ENCODE results near the gene ERC2. TPM values are rescaled to one million over a fixed set of nuclear protein-coding genes. Genes with fewer than 3 reads are reported as not detected.

ERC2 gene
- total and polyA plus RNA-seq, 2 of the 8 experiments (the other 6 are each of a cell fraction or from before 2014, with no cell fraction given) = 16.4 to 22.8 TPM

DNA sequence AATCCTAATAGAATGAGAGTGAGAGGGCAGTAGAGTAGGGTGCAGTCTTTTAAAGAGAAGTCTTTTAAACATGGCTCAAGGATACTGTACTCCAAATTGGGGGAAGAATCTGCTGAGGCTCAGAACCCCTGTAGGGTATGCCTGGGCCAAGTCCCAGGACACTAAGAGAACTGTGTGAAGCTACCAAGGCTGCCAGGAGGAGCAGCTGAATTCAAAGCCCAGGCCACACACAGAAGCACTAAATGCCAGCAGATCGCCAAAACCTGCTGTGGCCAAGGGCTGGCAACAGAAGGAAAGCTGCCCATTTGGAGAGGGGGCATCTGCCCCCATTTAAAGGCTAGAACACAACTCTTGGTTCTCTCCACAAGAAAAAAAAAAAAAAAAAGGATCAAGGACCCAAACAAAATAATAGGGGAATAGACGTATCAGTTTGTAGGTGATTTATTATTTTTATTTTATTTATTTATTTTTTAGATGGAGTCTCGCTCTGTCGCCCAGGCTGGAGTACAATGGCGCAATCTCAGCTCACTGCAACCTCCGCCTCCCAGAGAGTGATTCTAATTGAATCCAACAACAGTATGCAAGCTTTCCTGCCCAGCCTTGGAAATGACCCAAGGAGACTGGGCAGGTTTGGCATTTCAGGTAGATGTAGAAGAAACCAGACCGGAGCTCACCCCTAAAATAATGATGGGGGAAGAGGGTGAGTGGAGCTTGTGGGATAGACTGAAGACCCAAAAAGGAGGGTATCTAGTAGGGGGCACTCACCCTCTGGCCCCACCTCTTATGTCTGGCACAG, 702.2 kb downstream of the ERC2 start:
- H3K79me2 ChIP-seq (ENCODE audit: control insufficient read depth in 1 of 2, insufficient read depth in 2 of 2, low read length in 2 of 2) = no peaks in the 10 kb centered on the region
- no peak overlapping the region for H3K23ac ChIP-seq (ENCODE audit: insufficient read length)
- H3K9ac ChIP-seq (replicated peaks in 1 of 4; ENCODE audit: extremely low read depth in 1 of 4, low read depth in 3 of 4, low read length in 3 of 4) = no peak overlapping the region
- no peaks in the 10 kb centered on the region for H3K79me1 ChIP-seq (ENCODE audit: low read depth, low read length)
- POLR2A ChIA-PET (ENCODE audit: partially characterized antibody) = no interaction called here
- H3K9me3 ChIP-seq (ENCODE audit: insufficient read depth in 2 of 2, low read depth in 1 of 2, low read length in 1 of 2) = no peaks in the 10 kb centered on the region
- H4K5ac ChIP-seq (ENCODE audit: insufficient read length, low read depth, low read length) = no peak overlapping the region
- TF ChIP-seq SP2 (IDR thresholded peaks at IDR 0.05; ENCODE audit: low read length) (no peak), POU5F1 (IDR thresholded peaks at IDR 0.05; ENCODE audit: low read depth, low read length) (no peak), ASH2L (IDR thresholded peaks at IDR 0.05; ENCODE audit: low read length) (no peak), RNF2 (IDR thresholded peaks at IDR 0.05; ENCODE audit: borderline replicate concordance, low read depth, low read length, missing control alignments, poor library complexity, severe bottlenecking) (no peak), BCL11A (IDR thresholded peaks at IDR 0.05; ENCODE audit: low read depth in 2 of 2, low read length in 2 of 2) (no peak), TAF1 (IDR thresholded peaks at IDR 0.05; ENCODE audit: low read depth, low read length) (no peak), NRF1 (IDR thresholded peaks at IDR 0.05; ENCODE audit: low read depth, low read length) (no peak), TAF7 (optimal IDR thresholded peaks at IDR 0.05; ENCODE audit: borderline replicate concordance, low read depth, low read length) (no peak), NANOG (IDR thresholded peaks at IDR 0.05; ENCODE audit: insufficient read depth, low read depth, low read length, poor library complexity, severe bottlenecking) (no peak)
- CTCF ChIA-PET (ENCODE audit: partially characterized antibody) = interaction anchor here (0.6 to 1.4 kb wide), 9 partner anchors 10 to 218 kb away, joined by 3 to 4 read pairs (median 3); no protein-coding TSS in a partner anchor
- H4K91ac ChIP-seq (replicated peaks; ENCODE audit: insufficient read length, low read length) = no peak overlapping the region
- H2BK5ac ChIP-seq (ENCODE audit: low read depth, low read length) = no peak overlapping the region
- no peaks in the 10 kb centered on the region for H3K4me1 ChIP-seq (replicated peaks in 1 of 4; ENCODE audit: control insufficient read depth in 3 of 4, insufficient read depth in 4 of 4, low read length in 3 of 4)
- H2AFZ ChIP-seq (ENCODE audit: low read length) = no peak overlapping the region
- H3K4me3 ChIP-seq (ENCODE audit: extremely low read depth in 1 of 4, insufficient read depth in 2 of 4, low read depth in 3 of 4, low read length in 4 of 4) = no peak overlapping the region
- DNase-seq (ENCODE audit: low read depth in 1 of 2, low spot score in 2 of 2) (no peak), FAIRE-seq (no peak)
- no peaks in the 10 kb centered on the region for H3K36me3 ChIP-seq (ENCODE audit: control insufficient read depth in 2 of 4, insufficient read depth in 4 of 4, low read length in 3 of 4)
- H3K27me3 ChIP-seq (replicated peaks in 1 of 4; ENCODE audit: control insufficient read depth in 3 of 4, extremely low read depth in 1 of 4, insufficient read depth in 3 of 4, low read length in 3 of 4) = no peaks in the 10 kb centered on the region
- H3K23me2 ChIP-seq (ENCODE audit: low read depth, low read length) = no peaks in the 10 kb centered on the region
- no peak overlapping the region for H2BK120ac ChIP-seq (replicated peaks; ENCODE audit: low read depth, low read length)
- H2BK20ac ChIP-seq (ENCODE audit: low read length) = no peak overlapping the region
- no peak overlapping the region for H3K14ac ChIP-seq (ENCODE audit: insufficient read length)
- H3K4me2 ChIP-seq (ENCODE audit: insufficient read depth in 1 of 2, low read depth in 2 of 2, low read length in 2 of 2) = no peak overlapping the region
- no peaks in the 10 kb centered on the region for H4K20me1 ChIP-seq (replicated peaks in 1 of 2; ENCODE audit: control insufficient read depth in 1 of 2, insufficient read depth in 2 of 2, low read length in 2 of 2)
- H3K56ac ChIP-seq (replicated peaks; ENCODE audit: insufficient read length, low read depth, low read length) = no peak overlapping the region
- H3K27ac ChIP-seq (ENCODE audit: low read depth, low read length) = no peak overlapping the region
- no peak overlapping the region for H2BK12ac ChIP-seq (ENCODE audit: low read depth, low read length)
- H2AK5ac ChIP-seq (ENCODE audit: low read depth, low read length) = no peak overlapping the region
- 93% methylated on average over 7 of the region's 7 CpGs; no CpG with 5 or more reads in 1 of the 2 experiments for WGBS, 2 experiments (ENCODE audit: extremely low coverage in 1 of 2, insufficient coverage in 1 of 2, insufficient read length in 1 of 2, insufficient replicate concordance in 2 of 2, low coverage in 1 of 2, low lambda C conversion rate in 2 of 2, missing lambda C conversion rate in 1 of 2)
- H3K18ac ChIP-seq (ENCODE audit: extremely low read depth, low read length) = no peak overlapping the region
- no peak overlapping the region for H4K8ac ChIP-seq (ENCODE audit: extremely low read depth, insufficient read depth, low read length)
- no peak overlapping the region for H3K4ac ChIP-seq (replicated peaks; ENCODE audit: insufficient read length, low read depth, low read length)
- no peak overlapping the region for H2BK15ac ChIP-seq (ENCODE audit: low read length)

All from H1 (cell line).